ENCODE data around the gene CHRM5.

CHRM5 gene

DNA sequence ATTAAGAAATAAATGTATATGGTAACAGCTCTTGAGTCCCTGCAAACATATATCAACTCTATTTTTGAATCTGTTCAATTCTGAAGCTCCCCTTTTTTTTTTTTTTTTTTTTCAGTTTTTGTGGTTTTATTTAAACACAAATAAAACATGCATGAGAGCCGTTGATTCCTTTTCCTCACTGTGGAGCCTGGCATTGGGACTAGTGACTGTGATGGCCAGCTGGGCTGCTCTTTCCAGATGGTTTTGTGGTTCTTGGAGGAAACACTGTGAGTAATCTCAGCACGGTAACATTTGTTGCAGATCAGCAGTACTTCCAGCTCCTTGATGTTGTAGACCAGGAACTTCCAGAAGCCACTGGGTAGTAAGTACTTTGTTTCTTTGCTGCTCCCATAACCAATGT, 117.4 kb downstream of the CHRM5 start:
- no peak for DNase-seq (ENCODE audit: low read depth in 2 of 2)

DNA sequence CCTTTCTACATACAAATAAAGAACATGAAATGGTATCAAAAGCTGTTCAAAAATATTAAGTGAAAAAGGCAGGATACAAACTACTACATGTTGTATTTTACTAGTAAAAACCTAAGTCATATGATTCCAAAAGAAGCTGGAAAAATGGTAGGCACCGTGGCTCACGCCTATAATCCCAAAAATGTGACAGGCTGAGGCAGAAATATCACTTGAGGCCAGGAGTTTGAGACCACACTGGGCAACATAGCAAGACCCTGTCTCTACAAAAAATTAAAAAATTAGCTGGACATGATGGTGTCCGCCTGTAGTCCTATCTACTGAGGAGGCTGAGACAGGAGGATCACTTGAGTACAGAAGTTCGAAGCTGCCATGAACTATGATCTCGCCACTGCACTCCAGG, 131.6 kb downstream of the CHRM5 start:
- DNase-seq (ENCODE audit: low read depth in 2 of 2), result no peak

DNA sequence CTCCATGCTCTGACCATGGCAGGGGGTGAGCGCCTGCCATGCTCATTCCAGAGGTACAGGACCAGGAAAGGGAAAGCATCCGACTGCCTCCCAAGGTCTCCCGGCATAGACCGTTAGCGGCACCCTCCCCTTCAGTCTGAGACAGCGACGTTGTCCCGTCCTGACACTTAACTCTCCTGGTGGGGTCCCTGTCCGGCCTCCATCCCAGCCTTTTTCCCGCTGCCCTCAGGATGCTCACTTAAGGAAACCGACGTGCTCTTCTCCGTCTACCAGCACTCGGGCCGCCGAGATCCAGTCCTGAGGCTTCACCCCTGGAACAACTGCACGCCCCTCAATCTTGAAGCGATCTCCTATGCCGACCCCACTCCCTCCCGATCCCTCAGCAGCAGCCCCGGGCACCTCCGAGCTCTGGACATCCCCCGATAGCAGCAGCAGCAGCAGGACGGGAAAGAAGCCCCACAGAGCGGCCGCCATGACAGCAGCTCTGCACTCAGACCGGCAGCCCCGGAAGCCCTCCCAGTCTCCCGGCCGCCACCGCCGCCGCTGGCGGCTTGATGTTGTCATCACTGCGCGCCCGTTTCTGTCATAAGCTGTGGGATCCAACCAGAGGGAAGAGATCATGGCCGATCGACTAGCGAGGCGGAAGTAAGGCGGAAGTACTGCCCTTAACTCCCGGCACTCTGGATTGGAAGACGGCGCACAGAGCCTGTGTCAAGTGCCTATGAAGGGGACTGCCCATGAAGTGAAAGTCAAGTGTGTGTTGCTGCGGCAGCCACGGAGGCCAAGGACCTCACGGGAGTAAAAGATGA, 133.3 kb downstream of the CHRM5 start, which contains the start of the genes EMC7 and PGBD4:
EMC7 (minus strand) TSS at position 497 of the 809 bp plus-strand sequence; CDS start at position 474, 23 bp downstream.
PGBD4 (plus strand) TSS at position 718 of the 809 bp plus-strand sequence. CDS start 449 bp downstream, outside the sequence.
- peak; percentile 93 to 97 for DNase-seq (ENCODE audit: low read depth in 2 of 2)

DNA sequence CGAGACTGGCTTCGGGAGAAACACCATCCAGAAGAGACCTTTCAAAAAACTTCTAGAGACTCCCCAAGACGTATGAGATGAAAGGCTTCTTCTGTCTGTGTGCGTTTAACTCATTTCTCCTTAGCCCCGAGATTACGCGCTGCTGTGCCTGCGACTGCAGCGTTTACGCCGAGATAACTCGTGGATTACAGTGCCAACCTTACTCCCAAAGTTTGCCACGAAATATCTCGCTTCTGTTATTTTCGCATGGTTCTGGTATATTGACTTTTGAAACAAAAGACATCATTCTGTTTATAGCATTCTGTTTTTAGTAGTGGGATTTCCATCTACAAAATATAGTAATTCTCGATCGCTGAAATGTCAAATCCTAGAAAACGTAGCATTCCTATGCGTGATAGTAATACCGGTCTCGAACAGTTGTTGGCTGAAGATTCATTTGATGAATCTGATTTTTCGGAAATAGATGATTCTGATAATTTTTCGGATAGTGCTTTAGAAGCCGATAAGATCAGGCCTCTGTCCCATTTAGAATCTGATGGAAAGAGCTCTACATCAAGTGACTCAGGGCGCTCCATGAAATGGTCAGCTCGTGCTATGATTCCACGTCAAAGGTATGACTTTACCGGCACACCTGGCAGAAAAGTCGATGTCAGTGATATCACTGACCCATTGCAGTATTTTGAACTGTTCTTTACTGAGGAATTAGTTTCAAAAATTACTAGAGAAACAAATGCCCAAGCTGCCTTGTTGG, 134.1 kb downstream of the CHRM5 start:
- no peak for DNase-seq (ENCODE audit: low read depth in 2 of 2)

DNA sequence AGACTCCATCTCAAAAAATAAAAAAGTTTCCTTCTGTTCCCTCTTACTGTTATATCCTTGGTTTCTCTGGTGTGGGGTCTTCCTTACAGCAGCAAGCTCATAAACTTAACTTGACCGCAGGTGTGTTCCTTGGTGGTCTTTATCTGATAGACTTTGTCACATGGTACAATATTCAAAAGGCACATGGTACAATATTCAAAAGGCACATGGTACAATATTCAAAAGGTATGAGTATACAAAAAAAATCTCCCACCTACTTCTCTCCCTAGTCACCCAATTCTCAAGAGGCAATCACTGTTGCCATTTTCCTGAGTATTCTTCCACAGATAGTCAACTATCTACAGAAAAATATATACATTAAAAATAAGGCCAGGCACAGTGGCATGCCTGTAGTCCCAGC, 138.1 kb downstream of the CHRM5 start:
- DNase-seq (ENCODE audit: low read depth in 2 of 2), result no peak

DNA sequence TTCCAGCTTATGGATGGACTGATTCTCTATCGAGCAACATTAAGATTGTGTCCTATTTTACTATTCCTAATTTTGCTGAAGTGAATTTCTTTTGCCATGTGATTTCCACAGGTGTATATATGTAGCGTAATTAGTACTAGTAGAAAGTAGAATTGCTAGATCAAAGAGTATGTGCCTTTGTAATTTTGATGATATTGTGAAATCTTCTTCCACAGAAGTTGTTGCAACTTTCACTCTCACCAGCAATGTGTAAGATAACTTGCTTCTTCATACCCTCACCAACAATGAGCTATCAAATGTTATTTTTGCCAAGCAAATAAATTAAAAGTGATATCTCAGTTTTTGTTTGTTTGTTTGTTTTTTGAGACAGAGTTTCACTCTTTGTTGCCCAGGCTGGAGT, 139.0 kb downstream of the CHRM5 start:
- no peak for DNase-seq (ENCODE audit: low read depth in 2 of 2)

DNA sequence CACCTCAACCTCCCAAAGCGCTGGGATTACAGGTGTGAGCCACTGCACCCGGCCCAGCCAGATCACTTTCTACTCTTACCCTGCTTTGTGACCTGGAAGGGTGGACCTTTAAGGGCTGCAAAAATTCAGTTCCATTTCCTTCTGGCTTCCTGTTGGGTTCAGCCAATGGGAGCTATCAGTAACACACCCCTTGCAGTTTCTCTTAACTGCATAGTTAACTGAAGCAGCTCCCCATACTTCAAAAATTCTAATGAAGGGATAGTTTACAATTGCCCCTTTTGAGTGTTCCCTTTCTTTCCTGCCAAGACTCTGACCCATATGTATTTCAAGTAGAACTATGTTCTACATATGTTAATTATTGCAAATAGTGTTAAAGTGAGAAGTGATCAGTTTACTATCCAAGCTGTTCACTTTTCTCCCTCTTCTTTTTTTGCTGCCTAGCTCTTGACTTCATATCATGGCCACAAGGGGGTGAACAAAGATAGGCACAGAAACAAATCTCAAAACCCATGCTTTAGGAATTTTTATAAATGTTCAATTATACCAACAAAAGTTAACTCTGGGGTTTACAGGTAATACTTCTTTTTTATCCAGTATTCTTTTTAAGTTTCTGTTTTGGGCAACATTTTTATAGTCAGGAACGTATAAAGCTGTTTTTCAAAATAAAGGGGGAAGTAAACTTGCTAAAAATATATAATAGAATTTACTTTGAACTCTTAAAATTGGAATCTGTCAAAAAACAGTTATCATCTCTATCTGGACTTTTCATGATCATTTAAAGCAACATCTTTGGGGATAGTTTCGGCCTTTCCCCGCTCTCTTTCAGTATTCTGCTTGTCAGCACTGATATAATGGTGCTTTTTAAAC, 141.7 kb downstream of the CHRM5 start:
- DNase-seq (ENCODE audit: low read depth in 2 of 2), result no peak

DNA sequence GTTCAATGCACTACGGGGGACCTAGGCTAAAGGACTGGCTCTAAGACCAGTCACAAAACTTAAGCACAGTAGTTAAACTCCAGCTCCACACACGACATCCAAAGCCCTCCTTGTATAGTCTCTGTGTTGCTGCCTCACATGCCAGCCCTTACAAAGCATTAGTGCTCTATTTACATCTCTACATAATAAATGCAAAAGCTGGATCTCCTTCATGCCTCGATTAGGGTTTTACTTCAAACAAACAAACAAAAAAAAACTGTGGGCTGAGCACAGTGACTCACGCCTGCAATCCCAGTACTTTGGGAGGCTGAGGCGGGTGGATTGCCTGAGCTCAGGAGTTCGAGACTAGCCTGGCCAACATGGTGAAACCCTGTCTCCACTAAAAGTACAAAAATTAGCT, 143.2 kb downstream of the CHRM5 start:
- DNase-seq (ENCODE audit: low read depth in 2 of 2), result no peak

DNA sequence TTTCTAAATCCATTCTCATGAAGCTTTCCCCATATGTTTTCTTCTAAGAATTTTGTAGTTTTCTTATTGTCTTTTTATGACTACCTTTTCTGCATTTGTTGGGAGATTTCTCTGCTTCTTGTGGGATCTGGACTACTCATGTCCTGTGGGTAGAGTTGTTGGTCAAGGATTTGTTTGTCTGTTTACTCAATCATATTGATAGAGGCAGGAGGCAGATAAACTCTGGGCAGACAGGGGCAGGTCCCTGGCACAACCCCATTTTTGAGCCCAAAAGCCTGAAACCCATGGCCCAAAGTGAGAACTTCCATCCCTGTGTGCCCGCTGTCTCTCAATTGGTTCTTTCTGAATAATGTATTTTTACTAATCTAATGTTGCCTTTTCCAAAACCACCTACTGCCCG, 145.9 kb downstream of the CHRM5 start:
- no peak for DNase-seq (ENCODE audit: low read depth in 2 of 2)

DNA sequence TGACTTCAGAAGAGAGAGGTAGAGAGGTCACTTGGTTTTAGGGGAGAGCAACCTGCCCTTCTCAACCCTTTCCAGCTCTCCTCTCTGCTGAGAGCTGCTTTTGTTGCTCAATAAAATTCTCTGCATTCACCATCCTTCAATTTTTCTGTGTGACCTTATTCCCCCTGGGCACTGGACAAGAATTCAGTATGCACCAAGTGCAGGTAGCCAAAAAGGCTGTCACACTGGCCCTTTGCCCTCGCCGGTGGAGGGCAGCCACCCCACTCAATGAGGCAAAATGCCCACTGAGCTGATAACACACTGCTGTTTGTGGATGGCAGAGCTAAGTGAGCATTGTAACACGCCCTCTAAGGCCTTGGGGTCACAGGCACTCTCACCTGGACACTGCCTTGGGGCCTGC, 146.4 kb downstream of the CHRM5 start:
- DNase-seq (ENCODE audit: low read depth in 2 of 2), result no peak

DNA sequence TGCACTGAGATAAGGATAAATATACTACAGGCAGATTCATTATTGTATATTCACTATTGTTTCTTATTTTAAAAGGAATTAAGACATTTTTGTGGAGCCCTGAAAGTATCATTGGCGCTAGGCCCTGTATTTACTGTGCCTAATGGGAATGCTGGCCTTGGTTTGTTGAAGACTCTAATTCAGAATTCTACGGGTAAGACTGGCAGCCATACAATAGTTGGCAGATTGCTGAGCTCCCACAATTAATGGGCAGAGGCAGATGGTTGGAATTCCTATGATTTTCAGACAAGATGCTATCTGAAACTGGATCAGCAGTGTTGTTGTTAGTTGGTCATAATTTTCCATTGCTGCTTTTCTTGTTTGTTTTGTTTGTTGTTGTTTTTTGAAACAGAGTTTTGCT, 148.3 kb downstream of the CHRM5 start:
- no peak for DNase-seq (ENCODE audit: low read depth in 2 of 2)

All from stimulated activated CD4-positive, alpha-beta T cell treated with anti-CD3 and anti-CD28 coated beads, Interleukin-1b, Interleukin-23, amount 100 ng/mL, for 1 hour (primary cell).